GM19239 (cell line): Measurements from ENCODE around the gene EIF3C.
"Not testable (repeated sequence)": the region's sequence is repeated elsewhere in the genome, so short reads cannot be mapped to it uniquely, and the experiment has no call there.

ENCODE experiments used
- DNase-seq: peaks from one replicate; pipeline ENCODE4 v3.0.0; 2011; ENCODE audit warnings: low spot score; ENCODE audit not compliant: insufficient read length
- FAIRE-seq: peaks from 2 replicates; lab custom pipeline; 2011; peaks lifted over from hg19 to GRCh38; lab: Jason Lieb, UNC

Gene EIF3C, protein sequence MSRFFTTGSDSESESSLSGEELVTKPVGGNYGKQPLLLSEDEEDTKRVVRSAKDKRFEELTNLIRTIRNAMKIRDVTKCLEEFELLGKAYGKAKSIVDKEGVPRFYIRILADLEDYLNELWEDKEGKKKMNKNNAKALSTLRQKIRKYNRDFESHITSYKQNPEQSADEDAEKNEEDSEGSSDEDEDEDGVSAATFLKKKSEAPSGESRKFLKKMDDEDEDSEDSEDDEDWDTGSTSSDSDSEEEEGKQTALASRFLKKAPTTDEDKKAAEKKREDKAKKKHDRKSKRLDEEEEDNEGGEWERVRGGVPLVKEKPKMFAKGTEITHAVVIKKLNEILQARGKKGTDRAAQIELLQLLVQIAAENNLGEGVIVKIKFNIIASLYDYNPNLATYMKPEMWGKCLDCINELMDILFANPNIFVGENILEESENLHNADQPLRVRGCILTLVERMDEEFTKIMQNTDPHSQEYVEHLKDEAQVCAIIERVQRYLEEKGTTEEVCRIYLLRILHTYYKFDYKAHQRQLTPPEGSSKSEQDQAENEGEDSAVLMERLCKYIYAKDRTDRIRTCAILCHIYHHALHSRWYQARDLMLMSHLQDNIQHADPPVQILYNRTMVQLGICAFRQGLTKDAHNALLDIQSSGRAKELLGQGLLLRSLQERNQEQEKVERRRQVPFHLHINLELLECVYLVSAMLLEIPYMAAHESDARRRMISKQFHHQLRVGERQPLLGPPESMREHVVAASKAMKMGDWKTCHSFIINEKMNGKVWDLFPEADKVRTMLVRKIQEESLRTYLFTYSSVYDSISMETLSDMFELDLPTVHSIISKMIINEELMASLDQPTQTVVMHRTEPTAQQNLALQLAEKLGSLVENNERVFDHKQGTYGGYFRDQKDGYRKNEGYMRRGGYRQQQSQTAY

DNA sequence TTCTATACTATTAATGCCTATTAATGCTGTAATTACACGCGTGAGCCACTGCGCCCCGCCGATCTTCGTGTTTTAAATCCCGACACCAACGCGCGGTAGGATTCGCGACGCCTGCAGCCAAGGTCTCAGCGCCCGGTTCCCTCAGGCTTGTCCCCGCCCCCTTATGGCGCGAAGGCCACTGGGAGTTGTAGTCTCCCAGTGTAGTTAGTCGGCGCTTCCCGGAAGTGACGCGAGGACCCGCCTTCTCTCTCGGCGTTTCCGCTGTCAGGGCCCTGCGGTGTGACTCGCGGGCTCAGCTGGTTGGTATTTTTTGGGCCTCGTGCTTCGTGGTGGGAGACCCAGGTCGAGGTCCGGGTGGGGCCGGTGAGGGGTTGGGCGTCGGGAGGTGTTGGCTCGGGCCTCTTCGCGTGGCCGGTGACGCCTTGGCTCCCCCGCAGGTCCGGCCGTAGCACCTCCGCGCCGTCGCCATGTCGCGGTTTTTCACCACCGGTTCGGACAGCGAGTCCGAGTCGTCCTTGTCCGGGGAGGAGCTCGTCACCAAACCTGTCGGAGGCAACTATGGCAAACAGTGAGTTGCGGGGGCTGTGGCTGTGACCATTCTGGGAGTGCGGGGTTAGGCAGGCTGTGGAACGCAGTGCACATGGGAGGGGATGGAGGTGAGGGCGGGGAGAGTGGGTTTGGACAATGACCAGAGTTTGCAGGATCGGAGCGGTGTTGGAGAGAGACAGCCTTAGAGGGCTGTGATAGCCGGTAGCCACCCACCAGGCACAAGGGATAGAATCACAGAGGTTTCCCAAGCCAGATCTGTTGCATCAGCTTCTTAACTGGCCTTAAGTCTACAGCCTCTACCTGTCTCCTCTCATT, at the start of gene EIF3C:
EIF3C (plus strand) TSS at position 245 of the 864 bp plus-strand sequence; CDS start at position 468, 223 bp downstream.
- FAIRE-seq, result peak; percentile 98
- DNase-seq, result not testable (repeated sequence)

DNA sequence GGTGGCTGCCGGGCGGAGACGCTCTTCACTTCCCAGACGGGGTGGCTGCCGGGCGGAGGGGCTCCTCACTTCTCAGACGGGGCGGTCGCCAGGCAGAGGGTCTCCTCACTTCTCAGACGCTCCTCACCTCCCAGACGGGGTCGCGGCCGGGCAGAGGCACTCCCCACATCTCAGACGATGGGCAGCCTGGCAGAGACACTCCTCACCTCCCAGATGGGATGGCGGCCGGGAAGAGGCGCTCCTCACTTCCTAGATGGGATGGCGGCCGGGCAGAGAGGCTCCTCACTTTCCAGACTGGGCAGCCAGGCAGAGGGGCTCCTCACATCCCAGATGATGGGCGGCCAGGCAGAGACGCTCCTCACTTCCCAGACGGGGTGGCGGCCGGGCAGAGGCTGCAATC, 45.0 kb upstream of the EIF3C start:
- not testable (repeated sequence) for FAIRE-seq, DNase-seq

DNA sequence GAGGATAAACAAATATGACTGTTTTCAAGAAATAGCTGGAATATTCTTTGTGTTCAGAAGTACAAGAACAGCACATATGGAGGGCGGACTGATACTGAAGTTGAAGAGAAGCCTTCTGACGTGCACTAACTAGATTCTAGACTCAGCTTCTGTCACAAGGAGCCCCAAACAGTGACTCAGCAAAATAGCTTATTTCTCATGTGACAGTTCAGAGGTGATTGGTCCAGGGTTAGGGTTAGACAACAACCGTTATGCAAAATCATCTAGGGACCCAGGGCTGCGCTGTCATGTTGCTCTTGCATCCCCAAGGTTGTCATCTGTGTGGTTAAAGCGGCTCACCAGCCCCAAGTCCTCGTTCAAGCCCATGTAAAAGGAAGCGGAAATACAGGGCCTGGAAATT, 43.8 kb upstream of the EIF3C start:
- DNase-seq, FAIRE-seq: not testable (repeated sequence)

GRCh38 chr16:28668199-28668598, 43.1 kb upstream of the EIF3C start:
- DNase-seq, FAIRE-seq: not testable (repeated sequence)

- not testable (repeated sequence) for FAIRE-seq, DNase-seq
Measured at GRCh38 chr16:28688327-28688952, 22.8 kb upstream of the EIF3C start.

- not testable (repeated sequence) for FAIRE-seq, DNase-seq
Measured at GRCh38 chr16:28689425-28689824, 21.8 kb upstream of the EIF3C start.

DNA sequence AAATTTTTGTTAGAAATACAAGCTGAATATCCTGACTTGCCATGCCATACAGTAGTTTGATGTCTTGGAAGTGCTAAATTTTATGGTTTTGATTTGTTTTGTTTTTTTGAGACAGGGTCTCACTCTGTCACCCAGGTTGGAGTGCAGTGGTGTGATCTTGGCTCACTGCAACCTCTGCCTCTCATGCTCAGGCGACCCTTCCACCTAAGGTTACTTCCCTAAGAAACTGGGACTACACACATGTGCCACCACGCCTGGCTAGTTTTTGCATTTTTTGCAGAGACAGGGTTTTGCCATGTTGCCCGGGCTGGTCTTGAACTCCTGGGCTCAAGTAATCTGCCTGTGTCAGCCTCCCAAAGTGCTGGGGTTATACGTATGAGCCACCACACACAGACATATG, 19.5 kb upstream of the EIF3C start:
- DNase-seq, FAIRE-seq: not testable (repeated sequence)

DNA sequence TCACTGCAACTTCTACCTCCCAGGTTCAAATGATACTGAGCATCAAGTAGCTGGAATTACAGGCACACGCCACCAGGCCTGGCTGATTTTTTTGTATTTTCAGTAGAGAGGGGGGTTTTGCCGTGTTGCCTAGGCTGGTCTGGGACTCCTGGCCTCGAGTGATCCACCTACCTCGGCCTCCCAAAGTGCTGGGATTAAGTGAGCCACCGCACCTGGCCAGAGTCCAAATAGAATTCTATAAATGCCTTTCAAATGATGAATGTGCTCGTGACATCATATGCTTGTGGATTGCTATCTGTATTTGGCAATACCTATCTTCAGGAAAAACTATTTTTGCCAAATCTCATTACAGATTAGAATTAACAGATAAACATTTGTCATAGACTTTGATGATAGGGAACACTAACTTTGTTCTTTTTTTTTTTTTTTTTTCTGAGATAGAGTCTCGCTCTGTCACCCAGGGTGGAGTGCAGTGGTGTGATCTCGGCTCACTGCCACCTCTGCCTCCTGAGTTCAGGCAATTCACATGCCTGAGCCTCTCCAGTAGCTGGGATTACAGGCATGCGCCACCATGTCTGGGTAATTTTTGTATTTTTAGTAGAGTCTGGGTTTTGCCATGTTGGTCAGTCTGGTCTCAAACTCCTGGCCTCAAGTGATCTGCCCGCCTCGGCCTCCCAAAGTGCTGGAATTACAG, 17.9 kb upstream of the EIF3C start:
- FAIRE-seq, DNase-seq: not testable (repeated sequence)

DNA sequence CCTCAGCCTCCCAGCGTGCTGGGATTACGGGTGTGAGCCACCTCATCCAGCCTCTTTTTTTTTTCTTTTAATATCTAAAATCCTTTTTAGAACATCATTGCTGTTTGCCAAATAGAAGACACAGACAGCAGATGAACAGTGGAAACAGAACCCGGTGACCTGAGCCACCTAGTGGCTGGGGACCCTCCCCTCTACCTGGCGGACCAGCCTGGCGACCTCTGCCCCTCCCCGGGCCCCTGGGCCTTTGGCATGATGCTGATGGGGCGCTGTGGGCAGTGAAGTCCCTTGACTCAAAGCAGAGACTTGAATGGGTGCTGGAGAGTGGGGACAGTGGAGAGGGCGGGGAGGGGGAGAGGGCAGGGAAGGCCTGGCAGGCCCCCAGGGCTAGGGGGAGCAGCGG, 11.5 kb upstream of the EIF3C start:
- not testable (repeated sequence) for DNase-seq, FAIRE-seq

DNA sequence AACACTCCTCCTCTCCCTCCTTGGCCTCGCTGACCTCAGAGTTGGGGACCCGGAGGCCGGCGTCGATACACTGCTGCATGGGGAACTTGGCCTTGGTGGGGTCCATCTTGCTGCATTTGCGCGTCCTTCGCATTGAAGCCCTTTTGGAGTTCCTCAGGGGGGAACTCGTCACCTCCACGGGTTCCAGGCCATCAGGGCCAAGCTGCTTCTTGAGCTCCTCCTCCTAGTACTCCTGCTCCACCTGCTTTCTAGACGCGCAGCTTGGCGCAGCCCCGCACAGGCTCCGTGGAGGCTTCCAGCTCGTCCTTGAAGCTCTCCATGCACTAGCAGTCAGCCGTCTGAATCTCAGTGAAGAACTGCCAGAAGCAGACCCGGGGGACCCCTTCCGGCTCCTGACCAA, 10.9 kb upstream of the EIF3C start:
- not testable (repeated sequence) for FAIRE-seq, DNase-seq

DNA sequence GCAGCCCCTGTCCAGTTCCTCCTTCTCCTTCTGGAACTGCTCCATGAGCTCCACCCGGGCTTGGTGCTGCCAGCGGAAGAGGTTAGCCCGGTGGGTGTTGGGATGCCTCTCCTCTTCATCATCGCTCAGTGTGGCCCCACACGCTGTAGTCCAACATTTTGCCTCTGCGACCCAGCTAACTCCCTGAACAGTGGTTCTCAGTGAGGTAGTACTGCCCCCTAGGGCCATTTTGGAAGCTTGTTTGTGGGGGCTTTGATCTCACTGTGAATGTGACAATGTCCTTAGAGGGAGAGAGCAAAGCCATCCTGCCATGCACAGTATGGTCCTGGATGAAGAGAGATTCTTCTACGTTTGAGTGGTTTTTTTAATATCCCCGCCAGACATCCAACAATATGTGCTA, 9.9 kb upstream of the EIF3C start:
- not testable (repeated sequence) for DNase-seq, FAIRE-seq

- DNase-seq, FAIRE-seq: not testable (repeated sequence)
Measured at GRCh38 chr16:28704246-28704645, 7.0 kb upstream of the EIF3C start.

GRCh38 chr16:28722852-28723650, 11.8 kb downstream of the EIF3C start:
- DNase-seq, FAIRE-seq: not testable (repeated sequence)

- DNase-seq, FAIRE-seq: not testable (repeated sequence)
Measured at GRCh38 chr16:28731253-28731652, 20.0 kb downstream of the EIF3C start.

- not testable (repeated sequence) for DNase-seq, FAIRE-seq
Measured at GRCh38 chr16:28732455-28733124, 21.3 kb downstream of the EIF3C start.

DNA sequence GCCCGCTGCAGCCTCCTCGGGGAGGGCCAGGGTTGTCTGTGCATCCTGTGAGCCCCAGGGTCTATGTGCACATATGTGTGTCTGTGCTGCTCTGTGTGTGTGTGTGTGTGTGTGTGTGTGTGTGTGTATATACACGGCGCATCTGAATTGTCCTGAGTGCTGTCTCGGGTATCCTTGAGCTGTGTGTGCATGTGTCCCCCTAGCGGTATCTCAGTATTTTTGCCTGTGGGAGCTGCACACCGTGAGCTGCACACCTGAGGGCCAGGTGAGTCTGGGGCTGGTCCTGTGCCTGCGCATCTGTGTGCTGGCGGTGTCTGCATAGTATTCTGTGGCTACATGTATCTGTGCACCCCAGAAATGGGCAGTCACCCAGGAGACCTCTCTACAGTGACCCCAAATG, 28.5 kb downstream of the EIF3C start:
- not testable (repeated sequence) for FAIRE-seq, DNase-seq

DNA sequence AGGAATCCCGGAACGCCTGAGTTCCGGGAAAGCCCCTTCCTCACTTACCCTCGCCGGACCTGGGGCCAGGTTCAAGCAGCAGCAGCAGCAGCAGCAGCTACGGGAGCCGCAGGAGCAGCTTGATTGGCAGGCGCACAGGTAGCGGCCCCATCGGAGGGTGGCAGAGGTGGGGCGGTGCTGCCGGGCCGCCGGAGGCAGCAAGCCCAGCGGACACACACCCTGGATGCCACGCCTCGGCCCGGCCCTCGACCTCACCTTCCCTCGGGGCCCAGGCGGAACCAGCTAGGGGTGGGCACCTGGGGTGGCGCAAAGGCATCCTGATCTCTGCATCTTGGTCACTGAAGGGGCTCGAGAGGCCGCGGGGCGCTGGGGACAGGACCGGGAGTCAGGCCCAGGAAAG, 29.4 kb downstream of the EIF3C start:
- DNase-seq, FAIRE-seq: not testable (repeated sequence)
